Transverse colon (tissue), 4 donors: ENCODE results near the gene SERTM1. TPM values are rescaled to one million over a fixed set of nuclear protein-coding genes. Genes with fewer than 3 reads are reported as not detected.

Source experiments
- DNase-seq: peaks from one replicate; pipeline ENCODE4 v3.0.0-alpha.2; 2019
- H3K27ac ChIP-seq, 4 donors: fragments of 200-600 bp; sonication (generic); 2 replicates each; pipeline ENCODE4 v1.5.1; 2016 to 2018; ENCODE audit warnings: inconsistent platforms in 4 of 4
- H3K27me3 ChIP-seq: fragments of 200-600 bp; sonication (generic); 2 replicates; pipeline ENCODE4 v1.5.1; 2017; ENCODE audit warnings: inconsistent platforms
- H3K36me3 ChIP-seq, 4 donors: fragments of 200-600 bp; sonication (generic); 2 replicates each; pipeline ENCODE4 v1.5.1; 2017 to 2019; ENCODE audit warnings: inconsistent platforms in 4 of 4
- H3K4me1 ChIP-seq, 4 donors: fragments of 200-600 bp; sonication (generic); 2 replicates each; pipeline ENCODE4 v1.5.1; 2017 to 2020; ENCODE audit warnings: inconsistent platforms in 4 of 4
- H3K4me3 ChIP-seq, 4 donors: fragments of 200-600 bp; sonication (generic); 1 replicate in 1 of 4; 2 replicates in 3 of 4; pipeline versions ENCODE4 v1.5.1 to v1.6.1; 2017 to 2019; ENCODE audit warnings: inconsistent platforms in 4 of 4
- H3K9me3 ChIP-seq, 2 donors: fragments of 200-600 bp; sonication (generic); 2 replicates each; pipeline ENCODE4 v1.5.1; 2017 to 2019; ENCODE audit warnings: inconsistent platforms in 2 of 2
- CTCF ChIP-seq, 5 experiments: fragments of 200-600 bp in 3 of 5; fragments of 450-650 bp in 2 of 5; sonication (generic) in 3 of 5; IDR thresholded peaks; 1 replicate in 2 of 5; 2 replicates in 3 of 5; pipeline ENCODE4 v1.5.1; 2016 to 2017; ENCODE audit warnings: antibody characterized with exemption in 5 of 5, inconsistent platforms in 3 of 5, mild to moderate bottlenecking in 2 of 5, moderate library complexity in 1 of 5
- EP300 ChIP-seq: sonication (generic); formaldehyde crosslinking; IDR thresholded peaks from one replicate; pipeline ENCODE4 v1.6.1; 2017; ENCODE audit warnings: antibody characterized with exemption, low read depth
- POLR2A ChIP-seq: fragments of 450-650 bp; IDR thresholded peaks from one replicate; pipeline ENCODE4 v1.6.1; 2016; ENCODE audit warnings: antibody characterized with exemption, mild to moderate bottlenecking, moderate library complexity
- POLR2AphosphoS5 ChIP-seq, 3 donors: sonication (generic); formaldehyde crosslinking; IDR thresholded peaks; one replicate each; pipeline ENCODE4 v1.6.1; 2016; ENCODE audit warnings: antibody characterized with exemption in 3 of 3
- WGBS, 2 donors: methylation state at CpG; one replicate each; pipeline ENCODE4 v1.1.5; 2018; ENCODE audit warnings: low coverage in 1 of 2; 5-methylcytosine and 5-hydroxymethylcytosine counted together
- in situ Hi-C, 4 donors: fragments of 200-750 bp; cut with MboI; loops; one replicate each; pipeline versions ENCODE4 v1.15.0 to v1.15.1; 2017; ENCODE audit warnings: low sequenced_read_pairs in 3 of 4, low pct_ligation_motif_present in 1 of 4, low pct_unique_long_range_greater_than_20kb in 1 of 4
- intact Hi-C: fragments of 100-400 bp; cut with DNase I; formaldehyde crosslinking; loops from one replicate; pipeline ENCODE4 v1.15.1; 2023; ENCODE audit warnings: low total_unique reads
- total RNA-seq, 4 donors: library from RNA; depleted of rRNA; stranded (reverse); fragments of >200 nt; gene quantifications; one replicate each; pipeline ENCODE4 v1.1.0, GENCODE V29; 2016

Gene SERTM1
- total RNA-seq, 4 donors from 2014 or later: 0.32 TPM; not detected in 3

- Histone ChIP-seq H3K4me3 (no peak overlapping the region), H3K36me3 (no peaks in the 10 kb centered on the region), H3K27ac (no peak overlapping the region), H3K27me3 (no peaks in the 10 kb centered on the region), H3K4me1 (no peaks in the 10 kb centered on the region), H3K9me3 (no peaks in the 10 kb centered on the region)
- TF ChIP-seq EP300 (no peak), POLR2A (no peak), CTCF (IDR thresholded peaks at IDR 0.05) (no peak), POLR2AphosphoS5 (IDR thresholded peaks at IDR 0.05) (no peak)
- in situ Hi-C loops (no loop called here), intact Hi-C loops (no loop called here)
- WGBS, 2 donors: 89% methylated on average over 2 of the region's 2 CpGs; no CpG with 5 or more reads in 1 of the 2 donors
- DNase-seq: no peak
These were observed 43.2 kb downstream of the SERTM1 start for GRCh38 chr13:36717017-36717416.

GRCh38 chr13:36717966-36718545 is 44.2 kb downstream of the SERTM1 start:
- no peaks in the 10 kb centered on the region for H3K4me1 ChIP-seq
- TF ChIP-seq EP300: no peak
- TF ChIP-seq POLR2AphosphoS5 (IDR thresholded peaks at IDR 0.05): no peak
- TF ChIP-seq POLR2A: no peak
- no peak for TF ChIP-seq CTCF (IDR thresholded peaks at IDR 0.05)
- no peak for DNase-seq
- intact Hi-C loops: no loop called here
- no peak overlapping the region for H3K4me3 ChIP-seq
- H3K36me3 ChIP-seq: no peaks in the 10 kb centered on the region
- no peak overlapping the region for H3K27ac ChIP-seq
- H3K9me3 ChIP-seq: no peaks in the 10 kb centered on the region
- H3K27me3 ChIP-seq: no peaks in the 10 kb centered on the region
- WGBS, 2 donors: 74 to 75% methylated on average over 3 of the region's 3 CpGs
- in situ Hi-C loops: no loop called here

GRCh38 chr13:36718686-36719085 is 44.9 kb downstream of the SERTM1 start:
- Histone ChIP-seq H3K27ac (no peak overlapping the region), H3K27me3 (no peaks in the 10 kb centered on the region), H3K36me3 (no peaks in the 10 kb centered on the region), H3K4me3 (no peak overlapping the region), H3K9me3 (no peaks in the 10 kb centered on the region), H3K4me1 (no peaks in the 10 kb centered on the region)
- intact Hi-C loops (no loop called here), in situ Hi-C loops (no loop called here)
- TF ChIP-seq POLR2AphosphoS5 (IDR thresholded peaks at IDR 0.05): no peak
- no peak for TF ChIP-seq EP300
- TF ChIP-seq POLR2A: no peak
- no peak for TF ChIP-seq CTCF (IDR thresholded peaks at IDR 0.05)
- WGBS, 2 donors: 57 to 68% methylated on average over 3 to 4 of the region's 4 CpGs
- no peak for DNase-seq

GRCh38 chr13:36724141-36724540 is 50.3 kb downstream of the SERTM1 start:
- no peaks in the 10 kb centered on the region for H3K27me3 ChIP-seq
- H3K4me3 ChIP-seq: no peak overlapping the region
- H3K36me3 ChIP-seq: no peaks in the 10 kb centered on the region
- no peaks in the 10 kb centered on the region for H3K4me1 ChIP-seq
- in situ Hi-C loops (no loop called here), intact Hi-C loops (no loop called here)
- TF ChIP-seq EP300 (no peak), CTCF (IDR thresholded peaks at IDR 0.05) (no peak), POLR2AphosphoS5 (IDR thresholded peaks at IDR 0.05) (no peak), POLR2A (no peak)
- no peaks in the 10 kb centered on the region for H3K9me3 ChIP-seq
- no peak overlapping the region for H3K27ac ChIP-seq
- DNase-seq: no peak
- WGBS, 2 donors: 76% methylated on average over 2 of the region's 2 CpGs; no CpG with 5 or more reads in 1 of the 2 donors
